Measurements from ENCODE around the gene GPC6.

GPC6 gene

DNA sequence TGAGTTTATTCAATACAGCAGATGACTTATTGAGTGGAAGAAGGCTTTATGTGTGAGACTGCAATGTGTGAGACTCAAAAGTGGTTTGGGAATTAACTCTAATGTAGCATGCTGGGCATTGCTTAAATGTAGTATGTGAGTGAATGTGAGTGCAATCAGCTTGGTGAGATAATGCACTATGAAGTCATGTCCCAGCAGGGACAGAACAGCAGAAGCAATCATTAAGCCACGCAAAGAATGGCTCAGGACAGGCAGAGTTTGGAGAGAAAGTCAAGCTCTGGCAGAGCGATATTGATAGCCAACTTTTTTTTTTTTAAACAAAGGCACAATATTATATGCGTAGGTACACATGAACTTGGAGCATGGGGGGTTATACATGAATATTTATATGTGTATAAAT, 597.7 kb downstream of the GPC6 start:
- Histone ChIP-seq H3K4me3 (replicated peaks; ENCODE audit: insufficient read depth, low read length) (no peak overlapping the region), H3K27me3 (ENCODE audit: insufficient read depth, poor library complexity, severe bottlenecking) (no peaks in the 10 kb centered on the region), H3K27ac (replicated peaks) (no peak overlapping the region)
- TF ChIP-seq SPI1 (IDR thresholded peaks at IDR 0.05; ENCODE audit: borderline replicate concordance, low read depth) (no peak), GABPA (IDR thresholded peaks at IDR 0.05; ENCODE audit: low read depth) (no peak)
- TF ChIP-seq, protein P1, sequence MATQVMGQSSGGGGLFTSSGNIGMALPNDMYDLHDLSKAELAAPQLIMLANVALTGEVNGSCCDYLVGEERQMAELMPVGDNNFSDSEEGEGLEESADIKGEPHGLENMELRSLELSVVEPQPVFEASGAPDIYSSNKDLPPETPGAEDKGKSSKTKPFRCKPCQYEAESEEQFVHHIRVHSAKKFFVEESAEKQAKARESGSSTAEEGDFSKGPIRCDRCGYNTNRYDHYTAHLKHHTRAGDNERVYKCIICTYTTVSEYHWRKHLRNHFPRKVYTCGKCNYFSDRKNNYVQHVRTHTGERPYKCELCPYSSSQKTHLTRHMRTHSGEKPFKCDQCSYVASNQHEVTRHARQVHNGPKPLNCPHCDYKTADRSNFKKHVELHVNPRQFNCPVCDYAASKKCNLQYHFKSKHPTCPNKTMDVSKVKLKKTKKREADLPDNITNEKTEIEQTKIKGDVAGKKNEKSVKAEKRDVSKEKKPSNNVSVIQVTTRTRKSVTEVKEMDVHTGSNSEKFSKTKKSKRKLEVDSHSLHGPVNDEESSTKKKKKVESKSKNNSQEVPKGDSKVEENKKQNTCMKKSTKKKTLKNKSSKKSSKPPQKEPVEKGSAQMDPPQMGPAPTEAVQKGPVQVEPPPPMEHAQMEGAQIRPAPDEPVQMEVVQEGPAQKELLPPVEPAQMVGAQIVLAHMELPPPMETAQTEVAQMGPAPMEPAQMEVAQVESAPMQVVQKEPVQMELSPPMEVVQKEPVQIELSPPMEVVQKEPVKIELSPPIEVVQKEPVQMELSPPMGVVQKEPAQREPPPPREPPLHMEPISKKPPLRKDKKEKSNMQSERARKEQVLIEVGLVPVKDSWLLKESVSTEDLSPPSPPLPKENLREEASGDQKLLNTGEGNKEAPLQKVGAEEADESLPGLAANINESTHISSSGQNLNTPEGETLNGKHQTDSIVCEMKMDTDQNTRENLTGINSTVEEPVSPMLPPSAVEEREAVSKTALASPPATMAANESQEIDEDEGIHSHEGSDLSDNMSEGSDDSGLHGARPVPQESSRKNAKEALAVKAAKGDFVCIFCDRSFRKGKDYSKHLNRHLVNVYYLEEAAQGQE (IDR thresholded peaks at IDR 0.05; ENCODE audit: insufficient replicate concordance, low read depth), result no peak
- DNase-seq (ENCODE audit: low read depth in 1 of 2, low spot score in 1 of 2), result no peak

DNA sequence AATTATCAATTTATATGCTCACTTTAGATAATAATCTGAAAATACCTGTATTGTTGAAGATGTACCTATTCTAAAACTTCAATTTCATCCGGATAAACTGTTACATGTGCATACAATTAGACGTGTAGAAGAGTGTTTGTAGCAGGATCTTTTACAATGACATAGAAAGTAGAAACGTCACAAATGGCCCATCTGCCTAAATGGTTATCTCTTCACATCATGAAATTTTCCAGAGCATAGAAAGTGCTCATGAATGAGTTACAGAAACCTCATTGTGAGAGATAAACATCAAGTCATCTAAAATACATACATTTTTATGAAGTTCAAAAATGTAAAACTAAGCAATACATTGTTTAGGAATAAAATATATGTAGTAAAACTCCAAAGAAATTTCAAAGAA, 607.4 kb downstream of the GPC6 start:
- DNase-seq (ENCODE audit: low read depth in 1 of 2, low spot score in 1 of 2), result no peak
- TF ChIP-seq GABPA (IDR thresholded peaks at IDR 0.05; ENCODE audit: low read depth) (no peak), SPI1 (IDR thresholded peaks at IDR 0.05; ENCODE audit: borderline replicate concordance, low read depth) (no peak), POLR2AphosphoS5 (IDR thresholded peaks at IDR 0.05; ENCODE audit: low read depth) (no peak)
- TF ChIP-seq, protein P1 (IDR thresholded peaks at IDR 0.05; ENCODE audit: insufficient replicate concordance, low read depth), result no peak
- TF ChIP-seq, protein P2, sequence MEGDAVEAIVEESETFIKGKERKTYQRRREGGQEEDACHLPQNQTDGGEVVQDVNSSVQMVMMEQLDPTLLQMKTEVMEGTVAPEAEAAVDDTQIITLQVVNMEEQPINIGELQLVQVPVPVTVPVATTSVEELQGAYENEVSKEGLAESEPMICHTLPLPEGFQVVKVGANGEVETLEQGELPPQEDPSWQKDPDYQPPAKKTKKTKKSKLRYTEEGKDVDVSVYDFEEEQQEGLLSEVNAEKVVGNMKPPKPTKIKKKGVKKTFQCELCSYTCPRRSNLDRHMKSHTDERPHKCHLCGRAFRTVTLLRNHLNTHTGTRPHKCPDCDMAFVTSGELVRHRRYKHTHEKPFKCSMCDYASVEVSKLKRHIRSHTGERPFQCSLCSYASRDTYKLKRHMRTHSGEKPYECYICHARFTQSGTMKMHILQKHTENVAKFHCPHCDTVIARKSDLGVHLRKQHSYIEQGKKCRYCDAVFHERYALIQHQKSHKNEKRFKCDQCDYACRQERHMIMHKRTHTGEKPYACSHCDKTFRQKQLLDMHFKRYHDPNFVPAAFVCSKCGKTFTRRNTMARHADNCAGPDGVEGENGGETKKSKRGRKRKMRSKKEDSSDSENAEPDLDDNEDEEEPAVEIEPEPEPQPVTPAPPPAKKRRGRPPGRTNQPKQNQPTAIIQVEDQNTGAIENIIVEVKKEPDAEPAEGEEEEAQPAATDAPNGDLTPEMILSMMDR (IDR thresholded peaks at IDR 0.05; ENCODE audit: insufficient read depth, low read length), result no peak
- H3K4me3 ChIP-seq (replicated peaks; ENCODE audit: insufficient read depth, low read length), result no peak overlapping the region
- no peak overlapping the region for H3K27ac ChIP-seq (replicated peaks)
- H3K27me3 ChIP-seq (ENCODE audit: insufficient read depth, poor library complexity, severe bottlenecking), result no peaks in the 10 kb centered on the region

DNA sequence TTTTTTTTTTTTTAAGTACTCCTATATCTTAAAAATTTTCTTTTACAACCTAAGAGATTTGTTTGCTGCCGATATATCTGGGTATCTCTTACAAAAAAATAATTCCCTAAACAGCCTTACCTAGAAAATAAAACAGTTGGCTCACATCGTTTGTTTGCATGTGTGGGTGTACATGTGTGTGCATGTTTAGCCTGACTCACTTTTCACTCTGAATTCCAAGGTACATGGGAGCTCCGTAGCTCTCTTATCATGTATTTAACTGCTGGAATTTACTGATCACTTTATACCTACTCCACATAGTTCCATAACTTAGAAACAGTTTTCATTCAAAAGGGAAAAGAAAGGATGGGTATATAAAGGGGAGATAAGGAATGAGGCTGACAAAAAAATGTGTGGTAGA, 616.5 kb downstream of the GPC6 start:
- Histone ChIP-seq H3K4me3 (replicated peaks; ENCODE audit: insufficient read depth, low read length) (no peak overlapping the region), H3K27ac (replicated peaks) (no peak overlapping the region), H3K27me3 (ENCODE audit: insufficient read depth, poor library complexity, severe bottlenecking) (no peaks in the 10 kb centered on the region)
- TF ChIP-seq SPI1 (IDR thresholded peaks at IDR 0.05; ENCODE audit: borderline replicate concordance, low read depth) (no peak), POLR2AphosphoS5 (IDR thresholded peaks at IDR 0.05; ENCODE audit: low read depth) (no peak), GABPA (IDR thresholded peaks at IDR 0.05; ENCODE audit: low read depth) (no peak)
- TF ChIP-seq, protein P2 (IDR thresholded peaks at IDR 0.05; ENCODE audit: insufficient read depth, low read length), result no peak
- TF ChIP-seq, protein P1 (IDR thresholded peaks at IDR 0.05; ENCODE audit: insufficient replicate concordance, low read depth), result no peak
- no peak for DNase-seq (ENCODE audit: low read depth in 1 of 2, low spot score in 1 of 2)

Measured in HL-60 (cell line).